Type B pancreatic cell (in vitro differentiated cells): ENCODE data around the gene SLC45A3. TPM values are rescaled to one million over a fixed set of nuclear protein-coding genes. Genes with fewer than 3 reads are reported as not detected.

ENCODE experiments used
- DNase-seq: peaks from one replicate; pipeline ENCODE4 v3.0.0; 2021; ENCODE audit warnings: mixed read lengths; ENCODE audit not compliant: unreplicated experiment; ENCODE audit errors: extremely low spot score
- H3K27ac Mint-ChIP-seq: 2 replicates; pipeline ENCODE4 v1.8.0; 2021; ENCODE audit warnings: mild to moderate bottlenecking, mixed read lengths
- H3K27me3 Mint-ChIP-seq: 2 replicates; pipeline ENCODE4 v1.8.0; 2021; ENCODE audit warnings: mixed read lengths
- H3K36me3 Mint-ChIP-seq: 2 replicates; pipeline ENCODE4 v1.8.0; 2021; ENCODE audit warnings: mixed read lengths
- H3K4me1 Mint-ChIP-seq: one replicate; pipeline ENCODE4 v1.8.0; 2021; ENCODE audit warnings: mixed read lengths; ENCODE audit not compliant: unreplicated experiment
- H3K4me3 Mint-ChIP-seq: 2 replicates; pipeline ENCODE4 v1.8.0; 2021; ENCODE audit warnings: mild to moderate bottlenecking, mixed read lengths
- H3K9me3 Mint-ChIP-seq: 2 replicates; pipeline ENCODE4 v1.8.0; 2021; ENCODE audit warnings: mixed read lengths
- CTCF ChIP-seq: fragments of 200-600 bp; sonication (generic); conservative IDR thresholded peaks from 2 replicates; pipeline ENCODE4 v1.5.0; 2021; ENCODE audit warnings: antibody characterized with exemption, mild to moderate bottlenecking
- total RNA-seq: library from RNA; stranded (reverse); gene quantifications from 2 replicates; pipeline ENCODE4 v1.2.1, GENCODE V29; 2021; ENCODE audit warnings: low replicate concordance

SLC45A3 gene
- total RNA-seq, 1 donor from 2014 or later = 4.2 TPM

GRCh38 chr1:205698921-205699320, 18.6 kb upstream of the SLC45A3 start:
- Mint-ChIP-seq H3K4me3 (no peak overlapping the region), H3K27me3 (no peaks in the 10 kb centered on the region), H3K36me3 (peaks cover 10% of the 10 kb centered on the region), H3K27ac (no peak overlapping the region), H3K4me1 (peaks cover 28% of the 10 kb centered on the region), H3K9me3 (no peaks in the 10 kb centered on the region)
- no peak for DNase-seq
- no peak for TF ChIP-seq CTCF

GRCh38 chr1:205693421-205693991, 13.2 kb upstream of the SLC45A3 start:
- no peaks in the 10 kb centered on the region for H3K27me3 Mint-ChIP-seq
- DNase-seq = no peak
- no peak for TF ChIP-seq CTCF

GRCh38 chr1:205692423-205692822, 12.1 kb upstream of the SLC45A3 start:
- Mint-ChIP-seq H3K27ac (no peak overlapping the region), H3K27me3 (no peaks in the 10 kb centered on the region), H3K36me3 (no peaks in the 10 kb centered on the region), H3K4me3 (no peak overlapping the region), H3K4me1 (peaks cover 46% of the 10 kb centered on the region), H3K9me3 (no peaks in the 10 kb centered on the region)
- TF ChIP-seq CTCF = no peak
- no peak for DNase-seq

More at GRCh38 chr1:205693421-205693991, 13.2 kb upstream of the SLC45A3 start:
- H3K9me3 Mint-ChIP-seq = no peaks in the 10 kb centered on the region
- H3K4me1 Mint-ChIP-seq = peaks cover 42% of the 10 kb centered on the region
- no peak overlapping the region for H3K27ac Mint-ChIP-seq
- H3K4me3 Mint-ChIP-seq = no peak overlapping the region
- no peaks in the 10 kb centered on the region for H3K36me3 Mint-ChIP-seq

- Mint-ChIP-seq H3K27me3 (no peaks in the 10 kb centered on the region), H3K36me3 (no peaks in the 10 kb centered on the region), H3K4me1 (peaks cover 42% of the 10 kb centered on the region), H3K27ac (no peak overlapping the region), H3K9me3 (no peaks in the 10 kb centered on the region), H3K4me3 (no peak overlapping the region)
- no peak for TF ChIP-seq CTCF
- no peak for DNase-seq
Observed at GRCh38 chr1:205690122-205690756, 9.9 kb upstream of the SLC45A3 start.

GRCh38 chr1:205689479-205689878, 9.2 kb upstream of the SLC45A3 start:
- H3K4me1 Mint-ChIP-seq = peaks cover 42% of the 10 kb centered on the region
- no peak for TF ChIP-seq CTCF
- H3K27me3 Mint-ChIP-seq = no peaks in the 10 kb centered on the region
- no peaks in the 10 kb centered on the region for H3K9me3 Mint-ChIP-seq
- no peak overlapping the region for H3K27ac Mint-ChIP-seq
- H3K36me3 Mint-ChIP-seq = no peaks in the 10 kb centered on the region
- no peak for DNase-seq
- H3K4me3 Mint-ChIP-seq = no peak overlapping the region
